ENCODE results near the gene GOLPH3.
"Not testable (repeated sequence)": the region's sequence is repeated elsewhere in the genome, so short reads cannot be mapped to it uniquely, and the experiment has no call there.

GOLPH3 gene

DNA sequence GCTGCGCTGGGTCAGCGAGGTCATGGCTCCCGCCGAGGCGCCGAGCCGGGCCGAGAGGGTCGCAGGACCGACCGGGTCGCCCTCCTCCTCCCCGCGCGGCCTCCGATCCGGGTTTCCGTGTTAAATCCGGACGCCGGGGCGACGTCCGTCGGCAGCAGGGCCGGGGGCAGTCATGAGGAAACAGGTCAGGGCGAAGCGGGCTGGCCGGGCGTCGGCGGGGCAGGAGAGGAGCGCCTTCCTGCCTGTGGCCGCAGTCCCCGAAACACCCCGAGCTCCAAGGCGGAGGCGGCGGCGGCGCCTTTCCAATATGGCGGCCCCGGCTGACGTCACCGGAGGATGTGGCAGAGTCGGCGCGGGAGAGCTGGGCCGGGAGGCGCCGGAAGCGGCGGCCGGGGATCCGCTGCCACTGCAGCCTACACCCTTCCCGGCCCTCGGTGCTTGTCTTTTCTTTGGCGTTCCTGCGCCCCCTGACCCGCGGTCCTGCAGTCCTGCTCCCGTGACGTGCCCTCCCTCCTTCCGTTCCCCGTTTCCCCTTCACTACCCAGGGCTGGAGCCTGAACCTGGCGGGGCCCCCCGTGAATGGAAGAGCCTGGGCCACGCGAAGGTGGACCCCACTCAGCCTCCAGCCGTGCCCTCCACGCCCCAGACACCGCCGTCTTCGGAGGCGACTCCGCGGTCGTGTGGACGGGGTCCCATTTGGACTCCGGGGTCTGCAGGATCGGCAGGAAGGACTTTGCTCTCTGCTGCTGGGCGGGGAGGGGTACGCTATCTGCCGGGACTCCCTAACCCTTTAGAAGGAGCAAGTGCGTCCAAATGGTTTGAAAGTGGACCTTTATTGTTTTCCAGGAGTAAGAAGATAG is at the start of gene GOLPH3:
GOLPH3 (minus strand) TSS at position 309 of the 860 bp plus-strand sequence; CDS start at position 24, 285 bp downstream.
- DNase-seq = peak; percentile 90

- DNase-seq = no peak
These were observed 48.8 kb upstream of the GOLPH3 start for GRCh38 chr5:32222723-32223470.

- DNase-seq = no peak
These were observed 43.8 kb upstream of the GOLPH3 start for GRCh38 chr5:32217886-32218396.

DNA sequence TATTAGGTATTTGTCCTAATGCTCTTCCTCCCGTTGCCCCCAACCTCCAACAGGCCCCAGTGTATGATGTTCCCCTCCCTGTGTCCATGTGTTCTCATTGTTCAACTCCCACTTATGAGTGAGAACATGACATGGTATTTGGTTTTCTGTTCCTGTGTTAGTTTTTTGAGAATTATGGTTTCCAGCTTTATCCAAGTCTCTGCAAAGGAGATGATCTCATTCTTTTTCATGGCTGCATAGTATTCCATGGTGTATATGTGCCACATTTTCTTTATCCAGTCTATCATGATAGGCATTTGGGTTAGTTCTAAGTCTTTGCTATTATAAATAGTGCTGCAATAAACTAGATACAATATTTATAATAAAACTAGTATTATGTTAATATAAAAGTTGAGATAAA is 40.2 kb upstream of the GOLPH3 start:
- DNase-seq = not testable (repeated sequence)

GRCh38 chr5:32210151-32210550 is 36.0 kb upstream of the GOLPH3 start:
- no peak for DNase-seq

DNA sequence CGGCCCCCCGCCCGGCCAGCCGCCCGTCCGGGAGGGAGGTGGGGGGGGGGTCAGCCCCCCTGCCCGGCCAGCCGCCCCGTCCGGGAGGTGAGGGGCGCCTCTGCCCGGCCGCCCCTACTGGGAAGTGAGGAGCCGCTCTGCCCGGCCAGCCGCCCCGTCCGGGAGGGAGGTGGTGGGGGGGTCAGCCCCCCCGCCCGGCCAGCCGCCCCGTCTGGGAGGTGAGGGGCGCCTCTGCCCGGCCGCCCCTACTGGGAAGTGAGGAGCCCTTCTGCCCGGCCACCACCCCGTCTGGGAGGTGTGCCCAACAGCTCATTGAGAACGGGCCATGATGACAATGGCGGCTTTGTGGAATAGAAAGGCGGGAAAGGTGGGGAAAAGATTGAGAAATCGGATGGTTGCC is 34.7 kb upstream of the GOLPH3 start:
- not testable (repeated sequence) for DNase-seq

GRCh38 chr5:32207355-32207634 is 33.2 kb upstream of the GOLPH3 start:
- no peak for DNase-seq

DNA sequence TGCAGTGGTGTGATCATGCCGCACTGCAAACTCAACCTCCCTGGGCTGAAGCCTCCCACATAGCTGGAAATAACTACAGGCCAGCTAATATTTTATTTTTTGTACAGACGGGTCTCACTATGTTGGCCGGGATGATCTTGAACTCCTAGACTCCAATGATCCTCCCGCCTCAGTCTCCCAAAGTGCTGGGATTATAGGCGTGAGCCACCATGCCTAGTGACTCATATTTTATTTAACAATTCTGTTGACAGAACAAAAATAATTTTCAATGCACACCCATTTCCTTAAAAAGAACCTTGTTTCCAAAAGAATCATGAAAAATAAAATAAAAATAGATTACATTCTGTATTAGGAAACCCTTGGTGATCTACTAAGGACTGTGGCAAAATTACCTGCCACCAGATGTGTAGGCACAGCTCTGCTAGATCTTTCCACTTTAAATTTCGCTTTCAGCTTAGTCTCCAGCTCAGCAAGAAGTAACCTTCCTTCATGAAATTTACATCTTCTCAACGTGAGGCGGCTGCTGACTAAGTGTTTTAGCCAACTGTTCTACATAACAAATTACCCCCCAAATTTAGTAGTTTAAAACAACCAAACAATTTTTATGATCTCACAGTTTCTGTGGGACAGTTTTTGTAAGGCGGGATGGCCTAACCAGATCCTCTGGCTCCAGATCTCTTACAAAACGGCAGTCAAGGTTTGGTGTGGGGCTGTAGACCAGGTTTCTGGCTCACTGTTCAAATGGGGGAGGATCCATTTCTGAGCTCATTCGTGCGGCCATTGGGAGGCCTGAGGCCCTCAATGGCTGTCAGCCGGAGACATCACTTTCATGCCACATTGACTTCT is 32.6 kb upstream of the GOLPH3 start:
- DNase-seq = no peak

DNA sequence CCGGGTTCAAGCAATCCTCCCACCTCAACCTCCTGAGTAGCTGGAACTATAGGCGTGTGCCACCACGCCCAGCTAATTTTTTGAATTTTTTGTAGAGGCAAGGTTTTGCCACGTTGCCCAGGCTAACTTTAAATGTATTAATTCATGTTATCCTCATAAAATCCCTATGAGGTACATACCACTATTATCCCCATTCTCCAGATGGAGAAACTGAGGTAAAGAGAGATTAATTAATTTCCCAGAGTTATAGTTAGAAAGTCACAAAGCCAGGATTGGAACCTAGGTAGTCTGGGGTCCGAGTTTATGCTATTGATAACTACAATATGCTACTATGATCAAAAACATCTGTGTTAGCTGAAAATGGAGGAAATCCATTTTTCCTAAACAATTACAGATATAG is 31.9 kb upstream of the GOLPH3 start:
- DNase-seq = no peak

DNA sequence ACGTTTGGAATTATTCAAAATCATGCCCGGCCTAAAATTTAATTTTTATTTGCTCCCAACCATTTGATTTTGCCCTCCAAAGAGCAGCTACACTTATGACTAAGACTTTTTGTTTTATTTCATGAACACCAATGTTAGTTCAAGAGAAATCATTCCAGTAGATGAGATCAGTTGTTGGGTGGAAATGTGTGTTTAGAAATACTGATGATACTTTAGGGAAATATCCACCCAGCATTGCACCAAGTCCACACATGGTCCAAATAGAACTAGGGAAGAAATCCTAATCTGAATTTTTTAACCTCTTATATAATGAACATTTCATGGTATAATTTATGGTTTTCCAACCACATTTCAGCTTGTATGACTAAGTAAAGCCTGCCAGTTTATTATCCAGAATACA is 28.3 kb upstream of the GOLPH3 start:
- no peak for DNase-seq

DNA sequence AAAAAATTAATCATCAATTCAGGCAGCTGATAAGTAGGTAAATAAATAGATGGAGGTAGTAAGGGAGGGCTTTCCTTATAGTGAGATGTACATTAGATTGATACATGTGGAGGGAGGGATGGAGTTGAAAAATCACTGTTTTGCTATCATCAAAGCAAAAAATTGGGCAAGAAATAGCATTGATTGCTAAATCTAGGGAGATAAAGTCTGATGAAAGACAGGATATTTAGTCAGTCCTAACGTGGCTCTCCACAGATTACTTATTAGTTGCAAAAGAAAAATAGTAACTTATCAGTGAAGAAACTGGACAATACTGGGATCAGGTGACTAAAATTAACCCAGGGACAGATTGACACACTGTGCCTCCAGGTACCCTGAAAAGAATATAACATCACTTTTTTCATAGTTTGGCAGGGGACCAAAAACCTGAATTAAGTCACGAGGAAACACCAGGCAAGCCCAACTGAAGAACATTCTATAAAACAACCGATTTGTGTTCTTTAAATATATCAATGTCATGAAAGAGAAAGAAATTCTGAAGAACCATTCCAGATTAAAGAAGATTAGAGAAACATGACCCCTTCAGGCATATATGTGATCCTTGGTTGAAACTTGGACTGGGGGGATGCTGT is 27.1 kb upstream of the GOLPH3 start:
- DNase-seq = no peak

DNA sequence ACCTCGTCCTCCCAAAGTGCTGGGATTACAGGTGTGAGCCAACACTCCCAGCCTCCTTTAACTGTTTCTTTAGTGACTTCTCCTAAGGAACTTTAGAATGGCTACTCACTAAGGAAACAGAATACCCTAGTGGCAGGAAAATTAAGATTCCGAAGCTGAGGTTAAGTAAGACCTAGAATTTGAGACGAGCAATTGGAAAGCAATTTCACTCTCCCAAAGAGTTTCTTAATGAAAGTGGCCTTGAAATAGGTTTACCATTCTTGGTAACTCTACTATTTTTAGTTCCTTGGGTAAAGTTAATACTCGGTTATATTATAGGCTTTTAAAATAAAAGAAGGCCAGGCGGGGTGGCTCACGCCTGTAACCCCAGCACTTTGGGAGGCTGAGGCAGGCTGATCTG is 22.9 kb upstream of the GOLPH3 start:
- no peak for DNase-seq

DNA sequence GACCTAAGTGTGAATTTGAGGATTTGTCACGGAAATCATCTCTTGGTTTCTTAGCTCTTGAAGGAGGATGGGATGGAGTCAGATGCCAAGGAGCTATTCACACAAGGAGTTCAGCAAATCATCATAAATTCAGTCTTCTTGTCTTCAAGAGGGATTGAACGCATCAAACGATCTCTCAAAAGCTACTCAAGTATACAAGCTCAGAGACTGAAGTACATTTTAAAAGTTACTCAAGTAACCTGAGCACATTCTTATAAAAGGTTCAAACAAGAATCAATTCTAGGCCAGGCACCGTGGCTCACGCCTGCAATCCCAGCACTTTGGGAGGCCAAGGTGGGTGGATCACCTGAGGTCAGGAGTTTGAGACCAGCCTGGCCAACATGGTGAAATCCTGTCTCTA is 21.1 kb upstream of the GOLPH3 start:
- DNase-seq = no peak

DNA sequence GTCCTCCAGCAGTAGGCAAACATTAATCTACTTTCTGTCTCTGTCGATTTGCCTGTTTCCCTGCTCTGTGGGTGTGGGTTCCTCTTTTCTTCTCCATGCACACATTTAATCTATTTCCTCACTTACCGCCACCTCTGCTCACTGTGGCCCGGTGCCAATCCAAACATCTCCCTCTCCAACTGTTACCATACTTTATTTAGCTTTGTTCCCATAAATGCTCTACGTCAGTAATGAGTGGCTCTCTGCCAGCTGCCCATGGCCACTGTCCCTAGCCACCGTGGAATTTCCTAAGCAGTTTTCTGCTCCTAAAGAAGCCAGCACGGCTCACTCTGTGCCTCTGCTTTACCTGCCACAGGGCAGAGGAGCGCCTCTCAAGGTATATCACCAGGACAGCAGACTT is 19.5 kb upstream of the GOLPH3 start:
- peak; percentile 96 for DNase-seq

- no peak for DNase-seq
These were observed 16.0 kb upstream of the GOLPH3 start for GRCh38 chr5:32190095-32190494.

- DNase-seq = no peak
These were observed 13.6 kb upstream of the GOLPH3 start for GRCh38 chr5:32187675-32188074.

- DNase-seq = no peak
These were observed 8.4 kb upstream of the GOLPH3 start for GRCh38 chr5:32182463-32183063.

- DNase-seq = peak; percentile 88
These were observed 680 bp downstream of the GOLPH3 start for GRCh38 chr5:32173267-32174010.

- DNase-seq = no peak
These were observed 1.2 kb downstream of the GOLPH3 start for GRCh38 chr5:32172923-32173266.

- peak; percentile 3 for DNase-seq
These were observed 1.8 kb downstream of the GOLPH3 start for GRCh38 chr5:32172186-32172911.

Measured in COR-L47 (cell line).